Tibial nerve (tissue), 4 donors: ENCODE results near the gene TP73. TPM values are rescaled to one million over a fixed set of nuclear protein-coding genes. Genes with fewer than 3 reads are reported as not detected.

Experiments
- DNase-seq, 2 donors: peaks; one replicate each; pipeline ENCODE4 v3.0.0-alpha.2; 2019; ENCODE audit warnings: low spot score in 2 of 2
- H3K27ac ChIP-seq, 4 donors: fragments of 200-600 bp; sonication (generic) in 3 of 4; one replicate each; pipeline ENCODE4 v1.5.1; 2017 to 2019; ENCODE audit warnings: mild to moderate bottlenecking in 1 of 4
- H3K27me3 ChIP-seq, 2 donors: fragments of 200-600 bp; sonication (generic) in 1 of 2; one replicate each; pipeline versions ENCODE4 v1.5.1 to v1.6.0; 2017 to 2019
- H3K36me3 ChIP-seq, 3 donors: fragments of 200-600 bp; sonication (generic); one replicate each; pipeline ENCODE4 v1.5.1; 2018 to 2019
- H3K4me1 ChIP-seq, 4 donors: fragments of 200-600 bp; sonication (generic) in 3 of 4; one replicate each; pipeline ENCODE4 v1.5.1; 2017 to 2019
- H3K4me3 ChIP-seq, 4 donors: fragments of 200-600 bp; sonication (generic) in 3 of 4; one replicate each; pipeline ENCODE4 v1.5.1; 2017 to 2019; ENCODE audit warnings: mild to moderate bottlenecking in 1 of 4, moderate library complexity in 1 of 4
- H3K9me3 ChIP-seq, 4 donors: fragments of 200-600 bp; sonication (generic) in 3 of 4; one replicate each; pipeline ENCODE4 v1.5.1; 2017 to 2019
- EP300 ChIP-seq, 2 donors: sonication (generic); formaldehyde crosslinking; IDR thresholded peaks; one replicate each; pipeline ENCODE4 v1.6.1; 2017; ENCODE audit warnings: antibody characterized with exemption in 2 of 2, mild to moderate bottlenecking in 1 of 2
- POLR2A ChIP-seq, 2 donors: fragments of 450-650 bp; IDR thresholded peaks; one replicate each; pipeline ENCODE4 v1.6.1; 2017; ENCODE audit warnings: antibody characterized with exemption in 2 of 2, mild to moderate bottlenecking in 2 of 2, moderate library complexity in 2 of 2
- WGBS, 2 donors: methylation state at CpG; one replicate each; pipeline ENCODE4 v1.1.5; 2018; 5-methylcytosine and 5-hydroxymethylcytosine counted together
- total RNA-seq, 4 donors: library from RNA; depleted of rRNA; stranded (reverse); fragments of >200 nt; gene quantifications; one replicate each; pipeline ENCODE4 v1.1.0, GENCODE V29; 2016
- TF ChIP-seq, protein P1 (sequence below), 5 experiments: fragments of 200-600 bp in 3 of 5; fragments of 450-650 bp in 2 of 5; sonication (generic) in 3 of 5; IDR thresholded peaks; one replicate each; pipeline ENCODE4 v1.5.1; 2016 to 2019; ENCODE audit warnings: antibody characterized with exemption in 5 of 5, mild to moderate bottlenecking in 3 of 5, moderate library complexity in 2 of 5

The TP73 gene
- total RNA-seq, 4 donors from 2014 or later = 0.30 TPM; not detected in 3

GRCh38 chr1:3703786-3704371, 51.6 kb downstream of the TP73 start:
- no peak for DNase-seq
- no peaks in the 10 kb centered on the region for H3K4me1 ChIP-seq
- H3K9me3 ChIP-seq = no peaks in the 10 kb centered on the region
- H3K27me3 ChIP-seq = peaks cover 0 to 67% of the 10 kb centered on the region in 2 donors
- H3K27ac ChIP-seq = no peak overlapping the region
- 72 to 78% methylated on average over 24 to 25 of the region's 28 CpGs for WGBS, 2 donors
- TF ChIP-seq POLR2A (IDR thresholded peaks at IDR 0.05) = no peak
- TF ChIP-seq EP300 (IDR thresholded peaks at IDR 0.05) = no peak
- TF ChIP-seq, protein P1, sequence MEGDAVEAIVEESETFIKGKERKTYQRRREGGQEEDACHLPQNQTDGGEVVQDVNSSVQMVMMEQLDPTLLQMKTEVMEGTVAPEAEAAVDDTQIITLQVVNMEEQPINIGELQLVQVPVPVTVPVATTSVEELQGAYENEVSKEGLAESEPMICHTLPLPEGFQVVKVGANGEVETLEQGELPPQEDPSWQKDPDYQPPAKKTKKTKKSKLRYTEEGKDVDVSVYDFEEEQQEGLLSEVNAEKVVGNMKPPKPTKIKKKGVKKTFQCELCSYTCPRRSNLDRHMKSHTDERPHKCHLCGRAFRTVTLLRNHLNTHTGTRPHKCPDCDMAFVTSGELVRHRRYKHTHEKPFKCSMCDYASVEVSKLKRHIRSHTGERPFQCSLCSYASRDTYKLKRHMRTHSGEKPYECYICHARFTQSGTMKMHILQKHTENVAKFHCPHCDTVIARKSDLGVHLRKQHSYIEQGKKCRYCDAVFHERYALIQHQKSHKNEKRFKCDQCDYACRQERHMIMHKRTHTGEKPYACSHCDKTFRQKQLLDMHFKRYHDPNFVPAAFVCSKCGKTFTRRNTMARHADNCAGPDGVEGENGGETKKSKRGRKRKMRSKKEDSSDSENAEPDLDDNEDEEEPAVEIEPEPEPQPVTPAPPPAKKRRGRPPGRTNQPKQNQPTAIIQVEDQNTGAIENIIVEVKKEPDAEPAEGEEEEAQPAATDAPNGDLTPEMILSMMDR (IDR thresholded peaks at IDR 0.05) = no peak
- no peaks in the 10 kb centered on the region for H3K36me3 ChIP-seq
- no peak overlapping the region for H3K4me3 ChIP-seq

GRCh38 chr1:3705341-3705950, 53.1 kb downstream of the TP73 start:
- Histone ChIP-seq H3K36me3 (no peaks in the 10 kb centered on the region), H3K27me3 (peaks cover 0 to 68% of the 10 kb centered on the region in 2 donors)
- 76 to 77% methylated on average over 15 of the region's 19 CpGs for WGBS, 2 donors

GRCh38 chr1:3706651-3707297, 54.5 kb downstream of the TP73 start:
- no peak for DNase-seq
- Histone ChIP-seq H3K36me3 (no peaks in the 10 kb centered on the region), H3K4me1 (no peaks in the 10 kb centered on the region), H3K4me3 (no peak overlapping the region), H3K9me3 (no peaks in the 10 kb centered on the region), H3K27me3 (peaks cover 0 to 67% of the 10 kb centered on the region in 2 donors), H3K27ac (no peak overlapping the region)
- 80 to 81% methylated on average over 17 to 20 of the region's 26 CpGs for whole genome bisulfite sequencing, 2 donors
- TF ChIP-seq, protein P1 (IDR thresholded peaks at IDR 0.05) = no peak

More at GRCh38 chr1:3705341-3705950, 53.1 kb downstream of the TP73 start:
- H3K4me3 ChIP-seq = no peak overlapping the region
- H3K4me1 ChIP-seq = no peaks in the 10 kb centered on the region
- DNase-seq = no peak
- H3K27ac ChIP-seq = no peak overlapping the region
- no peaks in the 10 kb centered on the region for H3K9me3 ChIP-seq
- TF ChIP-seq EP300 (IDR thresholded peaks at IDR 0.05) (no peak), POLR2A (IDR thresholded peaks at IDR 0.05) (no peak)
- TF ChIP-seq, protein P1 (IDR thresholded peaks at IDR 0.05) = no peak

- no peak for DNase-seq
- no peak overlapping the region for H3K27ac ChIP-seq
- no peak for TF ChIP-seq EP300 (IDR thresholded peaks at IDR 0.05)
- TF ChIP-seq POLR2A (IDR thresholded peaks at IDR 0.05) = no peak
- TF ChIP-seq, protein P1 (IDR thresholded peaks at IDR 0.05) = no peak
- H3K9me3 ChIP-seq = no peaks in the 10 kb centered on the region
- no peaks in the 10 kb centered on the region for H3K4me1 ChIP-seq
- 39 to 45% methylated on average over 33 of the region's 35 CpGs for WGBS, 2 donors
- H3K27me3 ChIP-seq = peaks cover 0 to 66% of the 10 kb centered on the region in 2 donors
- H3K36me3 ChIP-seq = no peaks in the 10 kb centered on the region
- no peak overlapping the region for H3K4me3 ChIP-seq
Measured at GRCh38 chr1:3707298-3707938, 55.1 kb downstream of the TP73 start.

DNA sequence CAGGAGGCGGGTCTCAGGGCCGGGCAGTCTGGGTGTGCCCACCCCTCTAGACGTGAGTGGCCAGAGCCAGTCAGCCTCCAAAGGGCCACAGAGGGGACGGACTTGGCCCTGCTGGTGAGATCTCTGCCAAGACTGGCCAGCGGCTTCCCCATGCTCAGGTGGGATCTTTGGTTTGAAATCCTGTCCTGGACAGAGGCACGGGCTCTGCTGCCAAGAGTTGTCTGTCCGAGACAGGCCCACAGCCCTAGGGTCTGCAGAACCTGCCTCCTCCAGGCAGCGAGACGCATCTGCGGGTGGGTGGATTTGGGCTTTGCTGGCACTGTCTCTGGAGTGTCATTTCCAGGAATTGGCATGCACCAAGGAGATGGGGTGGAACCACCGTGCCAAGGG, 55.6 kb downstream of the TP73 start:
- WGBS, 2 donors = 84 to 92% methylated on average over 8 to 9 of the region's 11 CpGs

More for the DNA sequence above, 55.6 kb downstream of the TP73 start:
- H3K27me3 ChIP-seq = peaks cover 0 to 61% of the 10 kb centered on the region in 2 donors
- TF ChIP-seq, protein P1 (IDR thresholded peaks at IDR 0.05) = no peak
- no peak for TF ChIP-seq EP300 (IDR thresholded peaks at IDR 0.05)
- TF ChIP-seq POLR2A (IDR thresholded peaks at IDR 0.05) = no peak
- H3K9me3 ChIP-seq = no peaks in the 10 kb centered on the region
- DNase-seq = no peak
- no peaks in the 10 kb centered on the region for H3K4me1 ChIP-seq
- no peak overlapping the region for H3K27ac ChIP-seq
- no peak overlapping the region for H3K4me3 ChIP-seq
- H3K36me3 ChIP-seq = no peaks in the 10 kb centered on the region
